ENCODE measurements around the gene VCAN. TPM values are rescaled to one million over a fixed set of nuclear protein-coding genes. Genes with fewer than 3 reads are reported as not detected.
A peak's percentile ranks its signal among the peaks of the same experiment; 100 is the strongest.

The VCAN gene
- total and polyA plus RNA-seq, 2 of the 8 experiments (the other 6 are each of a cell fraction or from before 2014, with no cell fraction given), result 146 to 404 TPM

DNA sequence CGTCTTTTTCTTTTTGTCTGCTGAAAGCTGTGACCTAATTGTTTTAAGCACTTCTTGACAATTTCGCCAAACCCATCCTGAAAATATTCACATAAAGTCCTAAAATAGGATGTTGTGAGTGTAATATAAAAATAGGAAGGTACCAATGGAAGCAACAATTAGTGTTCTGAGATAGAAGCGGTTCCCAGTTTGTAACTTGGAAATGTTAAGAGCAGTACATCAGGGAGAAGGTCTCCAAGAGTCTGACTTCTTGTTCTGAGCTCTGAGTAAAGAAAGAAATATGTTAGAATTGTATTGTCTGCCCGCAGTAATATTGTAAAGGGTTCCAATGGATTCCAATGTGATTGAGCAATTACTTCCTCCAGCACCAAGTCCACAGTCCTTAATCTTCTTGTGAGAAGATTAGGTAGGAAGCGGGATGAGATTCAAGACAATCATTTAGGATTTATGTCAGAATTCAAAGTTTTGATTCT is 3.9 kb downstream of the VCAN start:
- FAIRE-seq, result peak; percentile 73
- H4K20me1 ChIP-seq (replicated peaks in 1 of 2; ENCODE audit: control insufficient read depth in 1 of 2, insufficient read depth in 2 of 2, low read length in 2 of 2), result no peaks in the 10 kb centered on the region
- POLR2A ChIA-PET (ENCODE audit: partially characterized antibody), result interaction anchor here (1.0 to 1.5 kb wide), 6 partner anchors 12 to 448 kb away, joined by 3 to 7 read pairs (median 4); partner anchors contain the start of genes TMEM167A and XRCC4
- TF ChIP-seq JUND (IDR thresholded peaks at IDR 0.05; ENCODE audit: low read length) (no peak), TAF7 (optimal IDR thresholded peaks at IDR 0.05; ENCODE audit: borderline replicate concordance, low read depth, low read length) (no peak), CREB1 (IDR thresholded peaks at IDR 0.05) (no peak), BCL11A (IDR thresholded peaks at IDR 0.05; ENCODE audit: low read depth in 2 of 2, low read length in 2 of 2) (no peak), SIRT6 (IDR thresholded peaks at IDR 0.05; ENCODE audit: low read length) (no peak), RAD21 (IDR thresholded peaks at IDR 0.05 in 1 of 2, conservative IDR thresholded peaks at IDR 0.05 in 1 of 2; ENCODE audit: low read depth in 2 of 2, low read length in 2 of 2) (no peak), CEBPB (IDR thresholded peaks at IDR 0.05; ENCODE audit: low read depth, low read length) (peak; percentile 87), FOSL1 (IDR thresholded peaks at IDR 0.05; ENCODE audit: insufficient read depth, low read depth, low read length) (no peak), SIX5 (IDR thresholded peaks at IDR 0.05; ENCODE audit: low read depth, low read length) (no peak), POLR2A (IDR thresholded peaks at IDR 0.05; ENCODE audit: control extremely low read depth in 1 of 2, low read depth in 2 of 2, low read length in 2 of 2) (no peak; a peak in 1 of 3 replicates)
- TF ChIP-seq, protein P1, sequence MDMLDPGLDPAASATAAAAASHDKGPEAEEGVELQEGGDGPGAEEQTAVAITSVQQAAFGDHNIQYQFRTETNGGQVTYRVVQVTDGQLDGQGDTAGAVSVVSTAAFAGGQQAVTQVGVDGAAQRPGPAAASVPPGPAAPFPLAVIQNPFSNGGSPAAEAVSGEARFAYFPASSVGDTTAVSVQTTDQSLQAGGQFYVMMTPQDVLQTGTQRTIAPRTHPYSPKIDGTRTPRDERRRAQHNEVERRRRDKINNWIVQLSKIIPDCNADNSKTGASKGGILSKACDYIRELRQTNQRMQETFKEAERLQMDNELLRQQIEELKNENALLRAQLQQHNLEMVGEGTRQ (IDR thresholded peaks at IDR 0.05; ENCODE audit: low read length), result no peak
- TF ChIP-seq, protein P2, sequence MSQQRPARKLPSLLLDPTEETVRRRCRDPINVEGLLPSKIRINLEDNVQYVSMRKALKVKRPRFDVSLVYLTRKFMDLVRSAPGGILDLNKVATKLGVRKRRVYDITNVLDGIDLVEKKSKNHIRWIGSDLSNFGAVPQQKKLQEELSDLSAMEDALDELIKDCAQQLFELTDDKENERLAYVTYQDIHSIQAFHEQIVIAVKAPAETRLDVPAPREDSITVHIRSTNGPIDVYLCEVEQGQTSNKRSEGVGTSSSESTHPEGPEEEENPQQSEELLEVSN (IDR thresholded peaks at IDR 0.05), result no peak

More for the DNA sequence above, 3.9 kb downstream of the VCAN start:
- no peak overlapping the region for H2AFZ ChIP-seq (ENCODE audit: low read length)
- WGBS, 2 experiments (ENCODE audit: extremely low coverage in 1 of 2, insufficient coverage in 1 of 2, insufficient read length in 1 of 2, insufficient replicate concordance in 2 of 2, low coverage in 1 of 2, low lambda C conversion rate in 2 of 2, missing lambda C conversion rate in 1 of 2), result 6% methylated on average over 5 of the region's 5 CpGs; no CpG with 5 or more reads in 1 of the 2 experiments
- H3K4me2 ChIP-seq (ENCODE audit: insufficient read depth in 1 of 2, low read depth in 2 of 2, low read length in 2 of 2), result peak overlapping the region; percentile 66 to 87
- H2BK15ac ChIP-seq (ENCODE audit: low read length), result no peak overlapping the region
- H2BK20ac ChIP-seq (ENCODE audit: low read length), result 0 out of 2 replicates have a peak overlapping the region, but pooled peaks have one; percentile 87
- CTCF ChIA-PET (ENCODE audit: partially characterized antibody), result interaction anchor here (0.9 to 1.6 kb wide), 2 partner anchors 11 to 87 kb away, joined by 3 read pairs; no protein-coding TSS in a partner anchor
- no peak overlapping the region for H3K14ac ChIP-seq (ENCODE audit: insufficient read length)
- H3K9me3 ChIP-seq (ENCODE audit: insufficient read depth in 2 of 2, low read depth in 1 of 2, low read length in 1 of 2), result no peaks in the 10 kb centered on the region
- H3K4ac ChIP-seq (replicated peaks; ENCODE audit: insufficient read length, low read depth, low read length), result peak overlapping the region; percentile 81
- H3K23me2 ChIP-seq (ENCODE audit: low read depth, low read length), result peaks cover 17% of the 10 kb centered on the region
- no peak for DNase-seq (ENCODE audit: low read depth in 1 of 2, low spot score in 2 of 2)
- H3K79me2 ChIP-seq (ENCODE audit: control insufficient read depth in 1 of 2, insufficient read depth in 2 of 2, low read length in 2 of 2), result peaks cover 7 to 61% of the 10 kb centered on the region in 2 experiments
- H3K36me3 ChIP-seq (ENCODE audit: control insufficient read depth in 2 of 4, insufficient read depth in 4 of 4, low read length in 3 of 4), result peaks cover 0 to 12% (median 3%) of the 10 kb centered on the region in 4 experiments; a peak in 2 of 8 replicates
- peak overlapping the region; percentile 55 for H3K18ac ChIP-seq (ENCODE audit: extremely low read depth, low read length)
- H2BK12ac ChIP-seq (ENCODE audit: low read depth, low read length), result peak overlapping the region; percentile 85; the same call in 1 of the 2 replicates
- peak overlapping the region; percentile 87 for H2BK5ac ChIP-seq (ENCODE audit: low read depth, low read length)
- no peak overlapping the region; the same call in 1 of the 2 replicates for H3K27ac ChIP-seq (ENCODE audit: low read depth, low read length)
- no peaks in the 10 kb centered on the region for H3K79me1 ChIP-seq (ENCODE audit: low read depth, low read length)
- H3K4me1 ChIP-seq (replicated peaks in 1 of 4; ENCODE audit: control insufficient read depth in 3 of 4, insufficient read depth in 4 of 4, low read length in 3 of 4), result peaks cover 0 to 10% (median under 1%) of the 10 kb centered on the region in 4 experiments; a peak in 4 of 7 replicates
- H3K4me3 ChIP-seq (ENCODE audit: extremely low read depth in 1 of 4, insufficient read depth in 2 of 4, low read depth in 3 of 4, low read length in 4 of 4), result peak overlapping the region; percentile 53 to 89 (median 75)
- peak overlapping the region; percentile 84 for H4K5ac ChIP-seq (ENCODE audit: insufficient read length, low read depth, low read length)
- no peak overlapping the region for H3K23ac ChIP-seq (ENCODE audit: insufficient read length)
- H3K27me3 ChIP-seq (replicated peaks in 1 of 4; ENCODE audit: control insufficient read depth in 3 of 4, extremely low read depth in 1 of 4, insufficient read depth in 3 of 4, low read length in 3 of 4), result no peaks in the 10 kb centered on the region
- peak overlapping the region; percentile 94 for H2BK120ac ChIP-seq (replicated peaks; ENCODE audit: low read depth, low read length)
- no peak overlapping the region for H4K8ac ChIP-seq (ENCODE audit: extremely low read depth, insufficient read depth, low read length)
- H2AK5ac ChIP-seq (ENCODE audit: low read depth, low read length), result 0 out of 2 replicates have a peak overlapping the region, but pooled peaks have one; percentile 19
- H3K9ac ChIP-seq (replicated peaks in 1 of 4; ENCODE audit: extremely low read depth in 1 of 4, low read depth in 3 of 4, low read length in 3 of 4), result no peak overlapping the region; a peak in 2 of 7 replicates
- H3K56ac ChIP-seq (replicated peaks; ENCODE audit: insufficient read length, low read depth, low read length), result peak overlapping the region; percentile 42
- peak overlapping the region; percentile 45 for H4K91ac ChIP-seq (replicated peaks; ENCODE audit: insufficient read length, low read length)

All from H1 (cell line).